Choroid plexus epithelial cell (primary cell): Measurements from ENCODE around the gene TAF3.

Experiments used
- DNase-seq: peaks from one replicate; pipeline ENCODE4 v3.0.0-alpha.2; 2010; ENCODE audit warnings: low read depth
- H3K4me3 ChIP-seq: 2 replicates; pipeline ENCODE4 v1.5.1; 2011; ENCODE audit warnings: low read depth, mild to moderate bottlenecking, control low read depth, low read length, moderate library complexity
- TF ChIP-seq, protein P1 (sequence below): conservative IDR thresholded peaks from 2 replicates; pipeline ENCODE4 v1.5.1; 2011; ENCODE audit warnings: low read depth, mild to moderate bottlenecking, control low read depth, inconsistent platforms, low read length, moderate library complexity

The TAF3 gene

DNA sequence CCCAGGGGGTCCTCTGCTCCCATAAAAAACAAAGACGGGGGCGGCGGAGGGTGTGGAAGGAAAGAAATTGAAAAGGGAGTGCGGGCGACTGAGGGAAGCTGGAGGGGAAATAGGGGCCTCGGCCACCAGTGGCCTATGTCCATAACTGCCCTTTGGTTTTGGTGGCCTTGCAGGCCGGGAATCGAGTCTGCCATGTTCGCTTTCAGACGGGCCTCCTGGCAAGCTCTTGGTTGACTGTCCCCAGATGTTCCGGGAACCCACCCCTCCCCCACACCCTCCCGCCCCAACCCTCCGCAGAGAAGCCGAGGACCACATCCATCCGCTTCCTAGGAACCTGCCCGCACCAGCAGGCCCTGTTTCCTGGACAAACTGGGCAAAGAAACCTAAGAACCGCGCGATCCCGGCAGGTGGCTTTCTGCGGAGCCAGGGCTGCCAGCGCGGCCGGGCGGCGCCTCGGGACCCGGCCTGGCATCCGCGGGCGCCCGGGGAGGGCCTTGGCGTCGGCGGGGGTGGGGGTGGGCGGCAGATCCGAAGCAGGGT lies 216.2 kb downstream of the TAF3 start:
- DNase-seq: no peak
- no peak overlapping the region for H3K4me3 ChIP-seq
- TF ChIP-seq, protein P1, sequence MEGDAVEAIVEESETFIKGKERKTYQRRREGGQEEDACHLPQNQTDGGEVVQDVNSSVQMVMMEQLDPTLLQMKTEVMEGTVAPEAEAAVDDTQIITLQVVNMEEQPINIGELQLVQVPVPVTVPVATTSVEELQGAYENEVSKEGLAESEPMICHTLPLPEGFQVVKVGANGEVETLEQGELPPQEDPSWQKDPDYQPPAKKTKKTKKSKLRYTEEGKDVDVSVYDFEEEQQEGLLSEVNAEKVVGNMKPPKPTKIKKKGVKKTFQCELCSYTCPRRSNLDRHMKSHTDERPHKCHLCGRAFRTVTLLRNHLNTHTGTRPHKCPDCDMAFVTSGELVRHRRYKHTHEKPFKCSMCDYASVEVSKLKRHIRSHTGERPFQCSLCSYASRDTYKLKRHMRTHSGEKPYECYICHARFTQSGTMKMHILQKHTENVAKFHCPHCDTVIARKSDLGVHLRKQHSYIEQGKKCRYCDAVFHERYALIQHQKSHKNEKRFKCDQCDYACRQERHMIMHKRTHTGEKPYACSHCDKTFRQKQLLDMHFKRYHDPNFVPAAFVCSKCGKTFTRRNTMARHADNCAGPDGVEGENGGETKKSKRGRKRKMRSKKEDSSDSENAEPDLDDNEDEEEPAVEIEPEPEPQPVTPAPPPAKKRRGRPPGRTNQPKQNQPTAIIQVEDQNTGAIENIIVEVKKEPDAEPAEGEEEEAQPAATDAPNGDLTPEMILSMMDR: no peak

DNA sequence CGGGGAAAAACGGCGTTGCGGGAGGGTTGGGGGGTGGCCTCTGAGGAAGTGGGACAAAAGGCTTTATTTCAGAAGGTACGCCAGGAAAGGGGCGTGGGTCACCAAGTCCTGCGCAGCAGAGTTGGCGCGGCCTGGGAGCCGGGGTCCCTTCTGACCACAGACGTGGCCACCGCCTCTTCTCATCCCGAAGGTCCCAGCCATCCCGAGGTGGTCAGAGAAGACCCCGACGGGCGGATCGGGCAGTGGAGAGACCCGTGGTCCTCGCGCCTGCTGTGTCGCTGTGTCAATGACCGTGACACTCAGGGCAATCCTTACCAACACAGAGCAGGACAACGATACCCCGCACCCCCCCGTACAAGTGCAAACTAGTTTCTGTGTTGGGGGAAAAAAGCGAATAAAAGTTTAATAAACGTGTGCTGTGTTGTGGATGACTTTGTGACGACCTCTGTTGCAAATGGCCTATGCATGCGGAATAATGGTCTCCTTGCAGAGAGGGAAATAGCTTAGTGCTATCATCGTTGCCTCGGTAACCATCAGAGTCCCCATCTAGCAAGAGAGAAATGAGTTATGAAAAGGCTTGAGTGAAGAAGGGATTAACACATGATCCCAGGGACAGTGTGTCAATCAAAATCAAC lies 216.8 kb downstream of the TAF3 start:
- DNase-seq: no peak
- TF ChIP-seq, protein P1: no peak
- no peak overlapping the region for H3K4me3 ChIP-seq

DNA sequence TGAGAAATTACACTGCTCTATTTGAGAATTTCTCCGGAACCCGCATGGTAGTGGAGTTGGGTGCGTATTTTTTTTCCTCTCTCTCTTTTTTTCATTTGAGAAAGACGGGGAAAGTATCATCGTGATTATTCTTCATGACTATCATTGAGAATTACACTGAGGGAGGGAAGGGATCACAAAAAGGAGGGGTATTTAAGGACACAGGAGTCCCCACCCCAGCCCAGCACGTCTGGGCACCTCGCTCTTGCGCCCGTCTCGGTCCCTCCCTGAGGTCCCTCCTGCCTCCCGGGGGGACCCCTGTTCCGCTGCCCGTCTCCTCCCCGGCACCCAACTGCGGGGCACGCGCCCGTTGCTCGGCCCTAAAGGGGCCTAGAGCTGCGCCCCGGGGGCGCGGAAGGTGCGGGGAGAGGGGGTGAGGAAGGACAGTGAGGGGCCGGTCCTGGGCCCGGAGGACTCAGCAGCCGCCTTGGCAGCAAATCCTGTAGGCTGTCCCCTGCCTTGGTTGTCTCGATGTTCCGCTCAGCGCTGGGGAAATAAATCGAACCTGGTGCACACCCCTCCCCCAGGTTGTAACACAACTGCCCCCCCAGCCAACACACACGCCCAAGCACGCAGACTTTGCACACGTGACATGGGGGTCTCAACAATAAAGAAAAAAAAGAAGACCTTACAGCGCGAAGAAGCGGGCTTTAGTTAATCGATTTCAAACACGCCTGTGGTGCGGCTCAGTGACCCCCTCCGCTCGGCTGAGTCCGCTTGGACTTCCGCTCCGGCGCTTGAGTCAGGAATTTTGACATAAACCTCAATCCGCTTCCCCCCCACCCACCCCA lies 217.6 kb downstream of the TAF3 start:
- no peak overlapping the region for H3K4me3 ChIP-seq
- DNase-seq: no peak
- TF ChIP-seq, protein P1: no peak

DNA sequence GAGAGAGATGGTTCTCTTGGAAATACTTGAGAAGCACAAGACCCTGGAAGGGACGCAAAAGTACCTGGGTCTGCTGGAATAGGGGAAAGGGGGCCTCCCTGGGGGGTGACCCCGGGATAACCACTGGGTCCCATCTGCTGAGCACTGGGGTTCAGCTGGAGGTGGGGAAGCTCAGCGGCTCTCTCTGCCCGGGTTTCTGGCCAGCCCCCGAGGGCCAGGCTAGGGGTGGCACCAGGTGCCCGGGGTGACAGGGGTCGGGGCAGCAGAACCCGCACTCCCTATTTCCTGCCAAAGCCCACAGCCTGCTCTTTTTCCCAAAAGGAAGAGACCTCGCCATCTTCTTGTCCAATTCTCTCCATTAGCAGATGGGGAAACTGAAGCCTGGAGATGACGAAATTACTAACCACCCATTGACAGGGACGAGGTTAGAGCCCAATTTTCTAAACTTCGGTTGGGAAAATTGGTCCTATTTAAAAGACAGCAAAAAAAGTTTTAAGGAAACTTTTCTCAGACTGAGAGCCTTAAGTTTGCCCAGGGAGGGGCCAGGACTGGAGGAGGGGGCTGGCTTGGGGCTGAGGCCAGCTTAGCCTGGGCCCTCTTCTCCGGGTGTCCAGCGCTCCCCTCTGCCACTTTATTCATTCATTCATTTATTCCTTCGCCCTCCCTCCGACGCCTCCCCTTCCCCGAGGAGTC lies 218.3 kb downstream of the TAF3 start:
- TF ChIP-seq, protein P1: no peak
- DNase-seq: no peak
- no peak overlapping the region for H3K4me3 ChIP-seq

DNA sequence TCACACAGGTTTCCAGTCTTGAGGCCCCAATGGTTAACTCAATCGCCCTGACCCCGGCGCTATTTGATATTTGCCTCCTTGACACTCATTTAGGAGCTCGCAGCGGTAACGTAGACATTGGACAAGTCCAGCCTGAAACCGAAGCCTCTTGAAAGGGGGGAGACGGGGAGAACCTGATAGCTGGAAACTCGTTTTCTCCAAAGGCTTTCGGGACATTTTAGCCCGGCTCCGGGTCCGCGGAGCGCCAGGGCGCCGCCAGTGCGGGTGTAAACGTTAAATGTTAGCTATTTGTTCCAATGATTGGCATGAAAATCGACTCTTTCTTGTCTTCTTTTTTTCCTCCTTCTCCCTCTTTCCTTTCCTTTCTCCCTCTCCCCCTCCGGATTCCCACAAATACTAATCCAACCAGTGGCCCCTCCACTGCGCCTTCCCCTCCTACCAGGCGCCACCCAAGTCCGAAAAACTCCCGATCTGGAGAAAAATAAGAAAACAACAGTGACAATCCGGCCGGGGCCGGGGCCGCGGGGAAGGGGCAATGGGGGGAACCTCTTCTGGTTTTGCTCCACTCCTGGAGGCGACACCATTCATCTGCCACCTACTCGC lies 219.0 kb downstream of the TAF3 start:
- TF ChIP-seq, protein P1: no peak
- no peak overlapping the region for H3K4me3 ChIP-seq
- DNase-seq: no peak

DNA sequence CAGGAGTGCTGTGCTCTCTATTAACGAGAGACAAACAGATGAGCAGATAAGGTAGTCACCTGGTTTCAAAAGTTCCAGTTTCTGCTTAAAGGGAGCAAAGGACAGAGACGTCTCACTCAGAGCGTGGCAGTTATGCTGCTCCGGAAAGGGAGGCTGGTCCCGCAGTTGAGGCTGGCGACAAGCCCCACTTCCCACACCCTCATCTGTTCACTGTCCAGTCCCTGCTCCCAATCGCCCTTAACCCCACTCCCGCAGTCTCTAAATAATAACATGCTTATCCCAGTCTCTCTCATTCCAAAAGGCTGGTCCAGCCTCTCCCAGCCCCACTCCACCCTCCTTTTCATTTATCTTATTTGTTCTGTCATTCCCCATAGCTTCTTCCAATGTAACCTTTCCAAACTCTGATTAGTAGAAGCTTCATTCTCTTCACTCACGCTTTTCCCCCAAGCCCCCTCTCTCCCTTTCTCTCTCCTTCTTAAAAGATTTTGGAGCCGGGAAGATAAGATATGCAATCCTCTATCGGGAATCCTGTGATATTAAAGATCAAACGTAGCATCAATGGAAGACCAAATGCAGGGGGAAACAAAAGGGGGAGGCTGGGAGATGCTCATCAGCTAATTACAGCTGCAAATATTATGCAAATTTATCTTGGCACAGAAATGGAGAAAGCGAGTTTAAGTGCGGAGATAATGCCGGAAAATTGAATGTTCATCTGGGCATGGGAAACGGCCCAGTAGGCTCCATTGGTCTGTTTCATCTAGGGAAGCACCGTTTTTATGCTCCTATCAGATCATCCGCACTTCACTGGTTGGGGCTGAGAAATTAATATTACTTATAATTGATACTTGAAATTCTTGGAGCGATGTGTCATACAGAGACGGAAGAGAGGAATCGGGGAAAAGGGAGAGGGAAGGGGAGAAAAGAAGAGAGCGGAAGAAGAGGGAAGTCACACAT lies 219.9 kb downstream of the TAF3 start:
- H3K4me3 ChIP-seq: no peak overlapping the region
- TF ChIP-seq, protein P1: no peak
- DNase-seq: no peak
